GM23338 (cell line): ENCODE results near the gene PPP1CB. TPM values are rescaled to one million over a fixed set of nuclear protein-coding genes. Genes with fewer than 3 reads are reported as not detected.

ENCODE experiments used
- ATAC-seq: fragments of 200-7000 bp; cut with Tn5 transposase; 3 replicates; pipeline ENCODE4 v1.9.1; 2020
- DNase-seq: peaks from one replicate; pipeline ENCODE4 v3.0.0-alpha.2; 2015; ENCODE audit warnings: low spot score
- H2AFZ ChIP-seq: fragments of 200-600 bp; sonication (generic); 2 replicates; pipeline ENCODE4 v1.8.0; 2016; ENCODE audit warnings: antibody characterized with exemption, mild to moderate bottlenecking, moderate library complexity
- H3F3A ChIP-seq: fragments of 200-600 bp; sonication (generic); replicated peaks from 2 replicates; pipeline ENCODE4 v1.8.0; 2017; ENCODE audit warnings: antibody characterized with exemption, mixed run types, low read depth
- H3K27ac ChIP-seq: fragments of 200-600 bp; sonication (generic); 2 replicates; pipeline ENCODE4 v1.6.1; 2016; ENCODE audit warnings: low read depth
- H3K27me3 ChIP-seq: fragments of 200-600 bp; sonication (generic); 2 replicates; pipeline ENCODE4 v1.8.0; 2016; ENCODE audit warnings: mild to moderate bottlenecking, mixed run types, moderate library complexity; ENCODE audit not compliant: insufficient read depth
- H3K36me3 ChIP-seq: fragments of 200-600 bp; sonication (generic); 2 replicates; pipeline ENCODE4 v1.8.0; 2016; ENCODE audit warnings: mild to moderate bottlenecking; ENCODE audit not compliant: insufficient read depth
- H3K4me1 ChIP-seq: fragments of 200-600 bp; sonication (generic); 2 replicates; pipeline ENCODE4 v1.8.0; 2016; ENCODE audit warnings: mild to moderate bottlenecking, moderate library complexity; ENCODE audit not compliant: insufficient read depth
- H3K4me2 ChIP-seq: fragments of 200-600 bp; sonication (generic); 2 replicates; pipeline ENCODE4 v1.7.1; 2017; ENCODE audit warnings: mixed run types
- H3K4me3 ChIP-seq: fragments of 200-600 bp; sonication (generic); 2 replicates; pipeline ENCODE4 v1.6.1; 2016; ENCODE audit warnings: mixed run types
- H3K79me2 ChIP-seq: fragments of 200-600 bp; sonication (generic); replicated peaks from 2 replicates; pipeline ENCODE4 v1.8.0; 2017; ENCODE audit warnings: mild to moderate bottlenecking; ENCODE audit not compliant: insufficient read depth
- H3K9me2 ChIP-seq: fragments of 200-600 bp; sonication (generic); 2 replicates; pipeline ENCODE4 v1.8.0; 2017; ENCODE audit not compliant: insufficient read depth
- H4K20me1 ChIP-seq: fragments of 200-600 bp; sonication (generic); replicated peaks from 2 replicates; pipeline ENCODE4 v1.8.0; 2017; ENCODE audit warnings: mild to moderate bottlenecking; ENCODE audit not compliant: insufficient read depth
- H3K27ac Mint-ChIP-seq: 2 replicates; pipeline ENCODE4 v1.8.0; 2020; ENCODE audit warnings: inconsistent platforms, mild to moderate bottlenecking, moderate library complexity, mixed read lengths
- H3K27me3 Mint-ChIP-seq: 3 replicates; pipeline ENCODE4 v1.8.0; 2022; ENCODE audit warnings: low read depth, mild to moderate bottlenecking, moderate library complexity, mixed read lengths, inconsistent platforms; ENCODE audit not compliant: insufficient read depth, poor library complexity
- H3K36me3 Mint-ChIP-seq: 3 replicates; pipeline ENCODE4 v1.8.0; 2021; ENCODE audit warnings: low read depth, mild to moderate bottlenecking, inconsistent platforms, moderate library complexity, mixed read lengths
- H3K4me1 Mint-ChIP-seq: 3 replicates; pipeline ENCODE4 v1.8.0; 2020; ENCODE audit warnings: mild to moderate bottlenecking, inconsistent platforms, mixed read lengths
- H3K4me3 Mint-ChIP-seq: 3 replicates; pipeline ENCODE4 v1.8.0; 2021; ENCODE audit warnings: moderate library complexity, mild to moderate bottlenecking, inconsistent platforms, mixed read lengths
- H3K9me3 Mint-ChIP-seq: 3 replicates; pipeline ENCODE4 v1.8.0; 2020; ENCODE audit warnings: moderate library complexity, mild to moderate bottlenecking, inconsistent platforms, mixed read lengths
- EZH2 ChIP-seq: fragments of 200-600 bp; sonication (generic); IDR thresholded peaks from one replicate; pipeline ENCODE4 v1.8.0; 2017; ENCODE audit warnings: antibody characterized with exemption, mild to moderate bottlenecking, low read depth; ENCODE audit not compliant: unreplicated experiment
- EZH2phosphoT487 ChIP-seq: fragments of 200-600 bp; sonication (generic); IDR thresholded peaks from one replicate; pipeline ENCODE4 v1.8.1; 2018; ENCODE audit warnings: antibody characterized with exemption; ENCODE audit not compliant: unreplicated experiment
- JUNB ChIP-seq: IDR thresholded peaks from one replicate; pipeline ENCODE4 v1.6.1; 2016; ENCODE audit warnings: antibody characterized with exemption; ENCODE audit not compliant: unreplicated experiment
- NANOG ChIP-seq: IDR thresholded peaks from 2 replicates; pipeline ENCODE4 v1.6.1; 2016; ENCODE audit warnings: antibody characterized with exemption, borderline replicate concordance
- POLR2AphosphoS5 ChIP-seq: IDR thresholded peaks from 2 replicates; pipeline ENCODE4 v1.6.1; 2016; ENCODE audit warnings: antibody characterized with exemption, low read depth
- STAT1 ChIP-seq: IDR thresholded peaks from one replicate; pipeline ENCODE4 v1.6.1; 2016; ENCODE audit warnings: antibody characterized with exemption; ENCODE audit not compliant: unreplicated experiment
- ZNF114 ChIP-seq: fragments of 250-450 bp; sonication (Bioruptor Pico); IDR thresholded peaks from 2 replicates; pipeline ENCODE4 v1.5.0; 2020; ENCODE audit warnings: mild to moderate bottlenecking, moderate library complexity
- ZNF331 ChIP-seq: fragments of 250-450 bp; sonication (Bioruptor Pico); IDR thresholded peaks from 2 replicates; pipeline ENCODE4 v1.5.0; 2020; ENCODE audit warnings: low read depth, mild to moderate bottlenecking, moderate library complexity
- polyA plus RNA-seq: library from polyadenylated mRNA; unstranded; fragments of >200 nt; fragmentation: Nextera tagmentation; extraction: Ambion mirVana; gene quantifications from 2 replicates; pipeline ENCODE4 v1.2.1, GENCODE V29; 2016
- total RNA-seq: library from RNA; depleted of rRNA; stranded (reverse); fragments of >200 nt; shearing (Covaris generic); gene quantifications from 2 replicates; pipeline ENCODE4 v1.2.3, GENCODE V29; 2014
- TF ChIP-seq, protein P1 (sequence below): fragments of 250-450 bp; sonication (Bioruptor Pico); IDR thresholded peaks from 2 replicates; pipeline ENCODE4 v1.5.0; 2020; ENCODE audit warnings: mild to moderate bottlenecking, moderate library complexity
- TF ChIP-seq, protein P2 (sequence below): IDR thresholded peaks from one replicate; pipeline ENCODE4 v1.6.1; 2018; ENCODE audit warnings: antibody characterized with exemption; ENCODE audit not compliant: unreplicated experiment
- TF ChIP-seq, protein P3 (sequence below): IDR thresholded peaks from 2 replicates; pipeline ENCODE4 v1.6.1; 2016; ENCODE audit warnings: antibody characterized with exemption

The PPP1CB gene
- total and polyA plus RNA-seq, 2 experiments from 2014 or later: 103 to 118 TPM

DNA sequence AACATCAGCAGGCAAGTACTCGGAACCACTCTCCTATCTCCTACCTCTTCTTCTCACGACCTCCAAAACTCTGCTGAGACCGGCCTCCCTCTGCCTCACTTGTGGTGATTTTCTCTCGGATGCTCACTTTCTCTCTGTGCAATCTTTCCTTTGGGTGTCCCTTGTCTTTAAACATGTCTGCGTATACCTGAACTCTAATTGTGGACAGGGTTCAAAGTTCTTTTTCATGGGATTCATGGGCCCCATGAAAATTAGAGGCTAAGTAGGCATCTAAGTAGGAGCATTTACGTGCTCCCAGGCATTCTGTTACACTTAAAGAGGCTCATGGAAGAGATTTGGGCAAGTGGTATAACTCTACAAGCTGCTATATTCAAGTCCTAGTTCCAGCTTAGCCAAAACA is 2.1 kb upstream of the PPP1CB start:
- H3K27me3 Mint-ChIP-seq: peaks cover 12% of the 10 kb centered on the region
- peaks cover 4% of the 10 kb centered on the region; the same call in 1 of the 3 replicates for H3K36me3 Mint-ChIP-seq
- Histone ChIP-seq H3K9me2 (no peaks in the 10 kb centered on the region), H3K4me2 (no peak overlapping the region), H3K27me3 (0 out of 2 replicates have a peak, but pooled peaks cover 5% of the 10 kb centered on the region), H3K27ac (no peak overlapping the region), H2AFZ (no peak overlapping the region), H3K36me3 (no peaks in the 10 kb centered on the region), H3K79me2 (peaks cover 27% of the 10 kb centered on the region), H3F3A (no peaks in the 10 kb centered on the region), H3K4me1 (peaks cover 9% of the 10 kb centered on the region), H4K20me1 (peaks cover 2% of the 10 kb centered on the region; the same call in 1 of the 2 replicates), H3K4me3 (no peak overlapping the region)
- H3K9me3 Mint-ChIP-seq: no peaks in the 10 kb centered on the region
- ATAC-seq (no peak), DNase-seq (no peak)
- no peak overlapping the region for H3K4me3 Mint-ChIP-seq
- TF ChIP-seq, protein P1, sequence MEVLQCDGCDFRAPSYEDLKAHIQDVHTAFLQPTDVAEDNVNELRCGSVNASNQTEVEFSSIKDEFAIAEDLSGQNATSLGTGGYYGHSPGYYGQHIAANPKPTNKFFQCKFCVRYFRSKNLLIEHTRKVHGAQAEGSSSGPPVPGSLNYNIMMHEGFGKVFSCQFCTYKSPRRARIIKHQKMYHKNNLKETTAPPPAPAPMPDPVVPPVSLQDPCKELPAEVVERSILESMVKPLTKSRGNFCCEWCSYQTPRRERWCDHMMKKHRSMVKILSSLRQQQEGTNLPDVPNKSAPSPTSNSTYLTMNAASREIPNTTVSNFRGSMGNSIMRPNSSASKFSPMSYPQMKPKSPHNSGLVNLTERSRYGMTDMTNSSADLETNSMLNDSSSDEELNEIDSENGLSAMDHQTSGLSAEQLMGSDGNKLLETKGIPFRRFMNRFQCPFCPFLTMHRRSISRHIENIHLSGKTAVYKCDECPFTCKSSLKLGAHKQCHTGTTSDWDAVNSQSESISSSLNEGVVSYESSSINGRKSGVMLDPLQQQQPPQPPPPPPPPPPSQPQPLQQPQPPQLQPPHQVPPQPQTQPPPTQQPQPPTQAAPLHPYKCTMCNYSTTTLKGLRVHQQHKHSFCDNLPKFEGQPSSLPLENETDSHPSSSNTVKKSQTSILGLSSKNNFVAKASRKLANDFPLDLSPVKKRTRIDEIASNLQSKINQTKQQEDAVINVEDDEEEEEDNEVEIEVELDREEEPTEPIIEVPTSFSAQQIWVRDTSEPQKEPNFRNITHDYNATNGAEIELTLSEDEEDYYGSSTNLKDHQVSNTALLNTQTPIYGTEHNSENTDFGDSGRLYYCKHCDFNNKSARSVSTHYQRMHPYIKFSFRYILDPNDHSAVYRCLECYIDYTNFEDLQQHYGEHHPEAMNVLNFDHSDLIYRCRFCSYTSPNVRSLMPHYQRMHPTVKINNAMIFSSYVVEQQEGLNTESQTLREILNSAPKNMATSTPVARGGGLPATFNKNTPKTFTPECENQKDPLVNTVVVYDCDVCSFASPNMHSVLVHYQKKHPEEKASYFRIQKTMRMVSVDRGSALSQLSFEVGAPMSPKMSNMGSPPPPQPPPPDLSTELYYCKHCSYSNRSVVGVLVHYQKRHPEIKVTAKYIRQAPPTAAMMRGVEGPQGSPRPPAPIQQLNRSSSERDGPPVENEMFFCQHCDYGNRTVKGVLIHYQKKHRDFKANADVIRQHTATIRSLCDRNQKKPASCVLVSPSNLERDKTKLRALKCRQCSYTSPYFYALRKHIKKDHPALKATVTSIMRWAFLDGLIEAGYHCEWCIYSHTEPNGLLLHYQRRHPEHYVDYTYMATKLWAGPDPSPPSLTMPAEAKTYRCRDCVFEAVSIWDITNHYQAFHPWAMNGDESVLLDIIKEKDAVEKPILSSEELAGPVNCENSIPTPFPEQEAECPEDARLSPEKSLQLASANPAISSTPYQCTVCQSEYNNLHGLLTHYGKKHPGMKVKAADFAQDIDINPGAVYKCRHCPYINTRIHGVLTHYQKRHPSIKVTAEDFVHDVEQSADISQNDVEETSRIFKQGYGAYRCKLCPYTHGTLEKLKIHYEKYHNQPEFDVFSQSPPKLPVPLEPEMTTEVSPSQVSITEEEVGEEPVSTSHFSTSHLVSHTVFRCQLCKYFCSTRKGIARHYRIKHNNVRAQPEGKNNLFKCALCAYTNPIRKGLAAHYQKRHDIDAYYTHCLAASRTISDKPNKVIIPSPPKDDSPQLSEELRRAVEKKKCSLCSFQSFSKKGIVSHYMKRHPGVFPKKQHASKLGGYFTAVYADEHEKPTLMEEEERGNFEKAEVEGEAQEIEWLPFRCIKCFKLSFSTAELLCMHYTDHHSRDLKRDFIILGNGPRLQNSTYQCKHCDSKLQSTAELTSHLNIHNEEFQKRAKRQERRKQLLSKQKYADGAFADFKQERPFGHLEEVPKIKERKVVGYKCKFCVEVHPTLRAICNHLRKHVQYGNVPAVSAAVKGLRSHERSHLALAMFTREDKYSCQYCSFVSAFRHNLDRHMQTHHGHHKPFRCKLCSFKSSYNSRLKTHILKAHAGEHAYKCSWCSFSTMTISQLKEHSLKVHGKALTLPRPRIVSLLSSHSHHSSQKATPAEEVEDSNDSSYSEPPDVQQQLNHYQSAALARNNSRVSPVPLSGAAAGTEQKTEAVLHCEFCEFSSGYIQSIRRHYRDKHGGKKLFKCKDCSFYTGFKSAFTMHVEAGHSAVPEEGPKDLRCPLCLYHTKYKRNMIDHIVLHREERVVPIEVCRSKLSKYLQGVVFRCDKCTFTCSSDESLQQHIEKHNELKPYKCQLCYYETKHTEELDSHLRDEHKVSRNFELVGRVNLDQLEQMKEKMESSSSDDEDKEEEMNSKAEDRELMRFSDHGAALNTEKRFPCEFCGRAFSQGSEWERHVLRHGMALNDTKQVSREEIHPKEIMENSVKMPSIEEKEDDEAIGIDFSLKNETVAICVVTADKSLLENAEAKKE (CRISPR knock-in tag): no peak
- TF ChIP-seq ZNF331 (CRISPR knock-in tag) (no peak), NANOG (no peak), STAT1 (no peak), EZH2 (no peak), ZNF114 (no peak), EZH2phosphoT487 (no peak), POLR2AphosphoS5 (no peak), JUNB (no peak)
- TF ChIP-seq, protein P2, sequence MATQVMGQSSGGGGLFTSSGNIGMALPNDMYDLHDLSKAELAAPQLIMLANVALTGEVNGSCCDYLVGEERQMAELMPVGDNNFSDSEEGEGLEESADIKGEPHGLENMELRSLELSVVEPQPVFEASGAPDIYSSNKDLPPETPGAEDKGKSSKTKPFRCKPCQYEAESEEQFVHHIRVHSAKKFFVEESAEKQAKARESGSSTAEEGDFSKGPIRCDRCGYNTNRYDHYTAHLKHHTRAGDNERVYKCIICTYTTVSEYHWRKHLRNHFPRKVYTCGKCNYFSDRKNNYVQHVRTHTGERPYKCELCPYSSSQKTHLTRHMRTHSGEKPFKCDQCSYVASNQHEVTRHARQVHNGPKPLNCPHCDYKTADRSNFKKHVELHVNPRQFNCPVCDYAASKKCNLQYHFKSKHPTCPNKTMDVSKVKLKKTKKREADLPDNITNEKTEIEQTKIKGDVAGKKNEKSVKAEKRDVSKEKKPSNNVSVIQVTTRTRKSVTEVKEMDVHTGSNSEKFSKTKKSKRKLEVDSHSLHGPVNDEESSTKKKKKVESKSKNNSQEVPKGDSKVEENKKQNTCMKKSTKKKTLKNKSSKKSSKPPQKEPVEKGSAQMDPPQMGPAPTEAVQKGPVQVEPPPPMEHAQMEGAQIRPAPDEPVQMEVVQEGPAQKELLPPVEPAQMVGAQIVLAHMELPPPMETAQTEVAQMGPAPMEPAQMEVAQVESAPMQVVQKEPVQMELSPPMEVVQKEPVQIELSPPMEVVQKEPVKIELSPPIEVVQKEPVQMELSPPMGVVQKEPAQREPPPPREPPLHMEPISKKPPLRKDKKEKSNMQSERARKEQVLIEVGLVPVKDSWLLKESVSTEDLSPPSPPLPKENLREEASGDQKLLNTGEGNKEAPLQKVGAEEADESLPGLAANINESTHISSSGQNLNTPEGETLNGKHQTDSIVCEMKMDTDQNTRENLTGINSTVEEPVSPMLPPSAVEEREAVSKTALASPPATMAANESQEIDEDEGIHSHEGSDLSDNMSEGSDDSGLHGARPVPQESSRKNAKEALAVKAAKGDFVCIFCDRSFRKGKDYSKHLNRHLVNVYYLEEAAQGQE: no peak
- TF ChIP-seq, protein P3, sequence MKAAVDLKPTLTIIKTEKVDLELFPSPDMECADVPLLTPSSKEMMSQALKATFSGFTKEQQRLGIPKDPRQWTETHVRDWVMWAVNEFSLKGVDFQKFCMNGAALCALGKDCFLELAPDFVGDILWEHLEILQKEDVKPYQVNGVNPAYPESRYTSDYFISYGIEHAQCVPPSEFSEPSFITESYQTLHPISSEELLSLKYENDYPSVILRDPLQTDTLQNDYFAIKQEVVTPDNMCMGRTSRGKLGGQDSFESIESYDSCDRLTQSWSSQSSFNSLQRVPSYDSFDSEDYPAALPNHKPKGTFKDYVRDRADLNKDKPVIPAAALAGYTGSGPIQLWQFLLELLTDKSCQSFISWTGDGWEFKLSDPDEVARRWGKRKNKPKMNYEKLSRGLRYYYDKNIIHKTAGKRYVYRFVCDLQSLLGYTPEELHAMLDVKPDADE: no peak
- no peak overlapping the region for H3K27ac Mint-ChIP-seq
- H3K4me1 Mint-ChIP-seq: peaks cover 13% of the 10 kb centered on the region
